ENCODE data around the gene ANKS1B. TPM values are rescaled to one million over a fixed set of nuclear protein-coding genes. Genes with fewer than 3 reads are reported as not detected.

Gene ANKS1B
- total and polyA plus RNA-seq, 10 of the 15 experiments (the other 5 are each of a cell fraction or from before 2014, with no cell fraction given), result 0.16 to 1.3 (median 0.82) TPM; not detected in 7

- Histone ChIP-seq H4K20me1 (ENCODE audit: control insufficient read depth, insufficient read depth) (no peaks in the 10 kb centered on the region), H3K36me3 (ENCODE audit: control insufficient read depth in 2 of 2, insufficient read depth in 2 of 2, low read length in 1 of 2) (no peaks in the 10 kb centered on the region), H3K27ac (ENCODE audit: control insufficient read depth, insufficient read depth) (no peak overlapping the region), H3K79me2 (ENCODE audit: control insufficient read depth, insufficient read depth, low read length) (no peaks in the 10 kb centered on the region), H3K4me1 (ENCODE audit: control insufficient read depth, insufficient read depth, low read length) (no peaks in the 10 kb centered on the region), H3K9me3 (replicated peaks; ENCODE audit: control insufficient read depth, insufficient read depth, low read length) (no peaks in the 10 kb centered on the region), H3K27me3 (replicated peaks in 1 of 2; ENCODE audit: control insufficient read depth in 2 of 2, insufficient read depth in 2 of 2, low read length in 1 of 2) (no peaks in the 10 kb centered on the region), H2AFZ (ENCODE audit: control insufficient read depth, low read depth, low read length) (no peak overlapping the region), H3K4me2 (ENCODE audit: control insufficient read depth, insufficient read depth) (no peak overlapping the region), H3K4me3 (no peak overlapping the region), H3K9ac (ENCODE audit: control insufficient read depth, insufficient read depth, low read length) (no peak overlapping the region)
- intact Hi-C loops (cut with micrococcal nuclease; ENCODE audit: unreplicated experiment) (no loop called here), in situ Hi-C loops (cut with MboI) (no loop called here)
- no peak for DNase-seq (ENCODE audit: low read depth, low spot score)
- TF ChIP-seq SREBF1 (IDR thresholded peaks at IDR 0.05; ENCODE audit: low read length) (no peak), ATF7 (IDR thresholded peaks at IDR 0.05; ENCODE audit: low read depth) (no peak), NFXL1 (IDR thresholded peaks at IDR 0.05; ENCODE audit: borderline replicate concordance) (no peak), IKZF1 (conservative IDR thresholded peaks at IDR 0.05) (no peak), CEBPB (IDR thresholded peaks at IDR 0.05; ENCODE audit: borderline replicate concordance in 1 of 2, low read depth in 2 of 2, low read length in 2 of 2) (no peak), BACH1 (IDR thresholded peaks at IDR 0.05; ENCODE audit: borderline replicate concordance) (no peak), HDGF (IDR thresholded peaks at IDR 0.05) (no peak), FOXM1 (IDR thresholded peaks at IDR 0.05; ENCODE audit: low read depth, low read length) (no peak), EZH2 (IDR thresholded peaks at IDR 0.05; ENCODE audit: borderline replicate concordance, control insufficient read depth, low read depth, low read length) (no peak), RB1 (IDR thresholded peaks at IDR 0.05; ENCODE audit: borderline replicate concordance) (no peak), NBN (IDR thresholded peaks at IDR 0.05) (no peak), SIN3A (IDR thresholded peaks at IDR 0.05; ENCODE audit: low read depth, low read length) (no peak), ZNF687 (IDR thresholded peaks at IDR 0.05) (no peak), SUZ12 (IDR thresholded peaks at IDR 0.05; ENCODE audit: unreplicated experiment) (no peak), USF1 (IDR thresholded peaks at IDR 0.05; ENCODE audit: borderline replicate concordance, extremely low read length, insufficient read depth, low read depth, low read length) (no peak), GATAD2B (conservative IDR thresholded peaks at IDR 0.05; ENCODE audit: low read depth) (no peak), SRF (IDR thresholded peaks at IDR 0.05; ENCODE audit: low read depth in 2 of 2, low read length in 2 of 2) (no peak), MXI1 (IDR thresholded peaks at IDR 0.05; ENCODE audit: low read depth, low read length) (no peak), GABPA (IDR thresholded peaks at IDR 0.05; ENCODE audit: low read depth) (no peak)
- BruUV-seq (replicated peaks), result no TSS peak
- RAD21 ChIA-PET (ENCODE audit: unreplicated experiment), result no interaction called here
- FAIRE-seq, result no peak
- no peak for ATAC-seq
- 2% methylated on average over 3 of the region's 3 CpGs for WGBS (ENCODE audit: insufficient coverage, insufficient replicate concordance, low lambda C conversion rate, missing lambda C conversion rate)
- CTCF ChIA-PET, result no interaction called here
- POLR2A ChIA-PET, result no interaction called here
- SMC1A ChIA-PET (ENCODE audit: uncharacterized antibody, unreplicated experiment), result no interaction called here
Measured at GRCh38 chr12:99916555-99916954, 68.2 kb downstream of the ANKS1B start.
